LNCAP (cell line): ENCODE results near the gene ZNF592.

Source experiments
- TF ChIP-seq, protein P1 (sequence below): fragments of 450-650 bp; IDR thresholded peaks from 2 replicates; pipeline ENCODE4 v1.5.1; 2017; ENCODE audit warnings: mild to moderate bottlenecking

ZNF592 gene

DNA sequence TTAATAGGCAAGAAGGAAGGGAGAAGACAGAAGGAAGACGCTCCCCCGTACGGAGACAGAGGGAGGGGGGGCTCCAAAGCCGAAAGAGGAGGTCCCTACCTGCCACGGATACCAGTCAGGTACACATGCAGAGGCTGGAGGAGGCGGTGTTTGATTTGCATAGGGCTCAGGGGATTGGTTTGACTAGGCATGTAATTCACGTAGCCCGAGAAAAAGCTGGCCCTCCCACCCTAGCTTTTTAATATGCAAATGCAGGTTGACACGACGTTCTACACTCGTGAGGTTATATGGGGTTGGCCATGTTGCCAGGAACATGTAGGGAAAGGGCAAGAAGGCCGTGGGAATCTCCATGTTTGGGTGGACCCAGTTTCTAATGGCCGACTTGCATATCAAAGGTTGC lies 29.8 kb downstream of the ZNF592 start:
- TF ChIP-seq, protein P1, sequence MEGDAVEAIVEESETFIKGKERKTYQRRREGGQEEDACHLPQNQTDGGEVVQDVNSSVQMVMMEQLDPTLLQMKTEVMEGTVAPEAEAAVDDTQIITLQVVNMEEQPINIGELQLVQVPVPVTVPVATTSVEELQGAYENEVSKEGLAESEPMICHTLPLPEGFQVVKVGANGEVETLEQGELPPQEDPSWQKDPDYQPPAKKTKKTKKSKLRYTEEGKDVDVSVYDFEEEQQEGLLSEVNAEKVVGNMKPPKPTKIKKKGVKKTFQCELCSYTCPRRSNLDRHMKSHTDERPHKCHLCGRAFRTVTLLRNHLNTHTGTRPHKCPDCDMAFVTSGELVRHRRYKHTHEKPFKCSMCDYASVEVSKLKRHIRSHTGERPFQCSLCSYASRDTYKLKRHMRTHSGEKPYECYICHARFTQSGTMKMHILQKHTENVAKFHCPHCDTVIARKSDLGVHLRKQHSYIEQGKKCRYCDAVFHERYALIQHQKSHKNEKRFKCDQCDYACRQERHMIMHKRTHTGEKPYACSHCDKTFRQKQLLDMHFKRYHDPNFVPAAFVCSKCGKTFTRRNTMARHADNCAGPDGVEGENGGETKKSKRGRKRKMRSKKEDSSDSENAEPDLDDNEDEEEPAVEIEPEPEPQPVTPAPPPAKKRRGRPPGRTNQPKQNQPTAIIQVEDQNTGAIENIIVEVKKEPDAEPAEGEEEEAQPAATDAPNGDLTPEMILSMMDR = no peak

DNA sequence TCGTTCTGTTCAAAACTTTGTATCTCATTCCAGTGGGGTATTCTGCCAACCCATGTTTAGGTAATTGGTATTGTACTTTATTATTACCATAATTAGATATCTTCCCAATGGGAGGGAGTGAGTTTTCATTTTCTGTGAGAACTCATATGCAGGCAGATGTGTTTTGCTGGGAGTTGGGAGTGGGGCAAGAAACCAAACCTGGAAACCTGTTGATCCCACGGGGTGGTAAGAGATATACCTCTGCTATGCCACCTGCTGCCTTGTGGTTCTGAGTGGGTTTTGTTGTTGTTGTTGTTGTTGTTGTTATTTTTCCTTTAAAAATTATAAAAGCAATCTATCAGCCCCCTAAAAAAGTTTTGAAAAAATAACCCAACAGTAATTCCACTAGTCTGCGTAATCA lies 32.1 kb downstream of the ZNF592 start:
- TF ChIP-seq, protein P1 = no peak

DNA sequence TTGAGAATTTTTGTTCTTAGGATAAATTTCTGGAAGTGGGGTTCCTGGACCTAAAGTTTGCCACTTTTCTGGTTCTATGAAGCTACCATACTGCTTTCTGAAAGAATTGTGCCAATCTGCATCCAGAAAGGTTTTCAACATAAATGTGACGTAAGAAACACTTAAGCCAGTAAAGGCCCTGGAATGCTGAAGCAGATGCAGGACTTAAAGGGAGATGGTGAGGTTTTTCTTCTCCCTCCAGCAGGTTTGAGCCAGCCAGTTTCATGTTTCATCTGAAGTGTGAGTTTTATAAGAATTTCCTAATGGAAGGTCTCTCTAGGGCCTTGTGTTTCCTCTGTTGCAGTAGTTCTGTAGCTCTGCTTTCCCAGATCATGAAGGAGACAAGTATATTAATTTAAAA lies 33.1 kb downstream of the ZNF592 start:
- TF ChIP-seq, protein P1 = no peak

DNA sequence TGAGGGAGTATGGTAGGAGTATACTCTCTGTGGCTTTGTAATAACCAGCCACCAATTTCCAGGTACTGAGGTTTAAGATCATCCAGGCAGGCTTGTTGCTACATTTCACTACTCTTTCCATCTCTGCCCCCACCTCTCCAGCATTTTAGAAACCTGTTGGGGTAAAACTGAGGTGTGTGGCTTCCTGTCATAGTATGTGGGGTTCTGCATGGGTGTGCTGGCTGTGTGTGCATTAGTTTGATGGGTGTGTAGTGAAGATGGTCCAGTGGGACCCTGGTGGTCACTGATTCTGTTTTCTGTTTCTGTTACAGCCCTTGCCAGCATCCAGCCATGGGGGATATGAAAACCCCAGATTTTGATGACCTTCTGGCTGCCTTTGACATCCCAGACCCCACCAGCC lies 34.0 kb downstream of the ZNF592 start:
- TF ChIP-seq, protein P1 = no peak

DNA sequence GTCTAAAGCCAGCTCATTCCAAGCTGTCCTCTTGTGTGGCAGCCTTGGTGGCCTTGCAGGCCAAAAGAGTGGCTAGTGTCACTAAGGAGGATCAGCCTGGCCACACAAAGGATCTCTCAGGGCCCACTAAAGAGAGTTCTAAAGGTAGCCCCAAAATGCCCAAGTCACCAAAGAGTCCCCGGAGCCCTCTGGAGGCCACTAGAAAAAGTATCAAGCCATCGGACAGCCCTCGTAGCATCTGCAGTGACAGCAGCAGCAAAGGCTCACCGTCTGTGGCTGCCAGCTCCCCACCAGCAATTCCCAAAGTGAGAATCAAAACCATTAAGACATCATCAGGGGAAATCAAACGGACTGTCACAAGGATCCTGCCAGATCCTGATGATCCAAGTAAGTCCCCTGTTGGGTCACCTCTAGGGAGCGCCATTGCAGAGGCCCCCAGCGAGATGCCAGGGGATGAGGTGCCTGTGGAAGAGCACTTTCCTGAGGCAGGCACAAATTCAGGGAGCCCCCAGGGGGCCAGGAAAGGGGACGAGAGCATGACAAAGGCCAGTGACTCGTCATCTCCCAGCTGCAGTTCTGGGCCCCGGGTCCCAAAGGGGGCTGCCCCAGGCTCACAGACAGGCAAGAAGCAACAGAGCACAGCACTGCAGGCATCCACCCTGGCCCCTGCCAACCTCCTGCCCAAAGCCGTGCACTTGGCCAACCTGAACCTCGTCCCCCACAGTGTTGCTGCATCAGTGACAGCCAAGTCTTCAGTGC lies 35.3 kb downstream of the ZNF592 start:
- TF ChIP-seq, protein P1 = no peak; the same call in 1 of the 2 replicates

DNA sequence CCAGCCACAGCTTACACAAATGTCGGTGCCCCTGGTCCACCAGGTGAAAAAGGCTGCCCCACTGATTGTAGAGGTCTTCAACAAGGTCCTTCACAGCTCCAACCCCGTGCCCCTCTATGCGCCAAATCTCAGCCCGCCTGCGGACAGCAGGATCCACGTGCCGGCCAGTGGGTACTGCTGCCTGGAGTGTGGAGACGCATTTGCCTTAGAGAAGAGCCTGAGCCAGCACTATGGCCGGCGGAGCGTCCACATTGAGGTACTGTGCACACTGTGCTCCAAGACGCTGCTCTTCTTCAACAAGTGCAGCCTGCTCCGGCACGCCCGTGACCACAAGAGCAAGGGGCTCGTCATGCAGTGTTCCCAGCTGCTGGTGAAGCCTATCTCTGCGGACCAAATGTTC lies 35.9 kb downstream of the ZNF592 start:
- TF ChIP-seq, protein P1 = no peak

DNA sequence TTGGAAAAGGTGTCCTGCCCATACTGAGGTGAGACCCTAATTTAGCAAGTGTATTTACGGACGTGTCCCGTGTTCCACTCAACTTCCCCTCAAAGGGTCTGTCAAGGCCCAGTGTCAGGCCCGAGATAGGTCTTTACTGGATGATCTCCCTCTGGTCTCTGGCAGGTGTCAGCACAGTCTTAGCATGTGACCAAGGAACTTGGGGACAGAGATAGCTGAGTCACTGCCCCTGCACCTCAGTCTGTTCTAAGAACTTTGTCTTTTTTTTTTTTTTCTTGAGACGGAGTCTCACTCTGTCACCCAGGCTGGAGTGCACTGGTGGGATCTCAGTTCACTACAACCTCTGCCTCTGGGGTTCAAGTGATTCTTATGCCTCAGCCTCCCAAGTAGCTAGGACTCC lies 36.7 kb downstream of the ZNF592 start:
- TF ChIP-seq, protein P1 = no peak

DNA sequence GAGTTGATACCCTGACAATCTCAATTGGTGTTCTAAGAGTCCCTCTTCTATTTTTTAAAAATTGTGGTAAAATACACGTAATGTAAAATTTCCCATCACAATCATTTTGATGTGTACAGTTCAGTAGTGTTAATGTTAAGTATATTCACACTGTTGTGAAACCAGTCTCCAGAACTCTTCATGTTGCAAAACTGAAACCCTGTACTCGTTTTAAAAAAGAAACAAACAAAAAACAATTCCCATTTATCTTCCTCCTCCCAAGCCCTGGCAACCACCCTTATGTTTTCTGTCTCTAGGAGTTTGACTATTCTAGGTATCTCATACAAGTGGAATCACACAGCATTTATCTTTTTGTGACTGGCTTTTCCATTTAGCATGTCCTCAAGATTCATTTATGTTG lies 40.1 kb downstream of the ZNF592 start:
- TF ChIP-seq, protein P1 = no peak
